Left lobe of liver (tissue), 2 donors: ENCODE data around the gene SPATA31D1. TPM values are rescaled to one million over a fixed set of nuclear protein-coding genes. Genes with fewer than 3 reads are reported as not detected.

ENCODE experiments used
- ATAC-seq: fragments of 200-7000 bp; cut with Tn5 transposase; one replicate; pipeline ENCODE4 v1.9.1; 2020; ENCODE audit warnings: mild to moderate bottlenecking, moderate library complexity
- DNase-seq: peaks from one replicate; pipeline ENCODE4 v3.0.0-alpha.2; 2020; ENCODE audit warnings: low spot score
- total RNA-seq: library from RNA; stranded (reverse); gene quantifications from one replicate; pipeline ENCODE4 v1.2.1, GENCODE V29; 2021
- donor health status: DM: no; HTN: no; CAD: no; lungs with moderate emphysema.
- donor health status: DM: no; HTN: yes; CAD: no.

SPATA31D1 gene
- total RNA-seq, 1 donor from 2014 or later, result not detected

- ATAC-seq, result no peak
- DNase-seq, result no peak
Measured at GRCh38 chr9:82020331-82020730, 31.8 kb downstream of the SPATA31D1 start.

DNA sequence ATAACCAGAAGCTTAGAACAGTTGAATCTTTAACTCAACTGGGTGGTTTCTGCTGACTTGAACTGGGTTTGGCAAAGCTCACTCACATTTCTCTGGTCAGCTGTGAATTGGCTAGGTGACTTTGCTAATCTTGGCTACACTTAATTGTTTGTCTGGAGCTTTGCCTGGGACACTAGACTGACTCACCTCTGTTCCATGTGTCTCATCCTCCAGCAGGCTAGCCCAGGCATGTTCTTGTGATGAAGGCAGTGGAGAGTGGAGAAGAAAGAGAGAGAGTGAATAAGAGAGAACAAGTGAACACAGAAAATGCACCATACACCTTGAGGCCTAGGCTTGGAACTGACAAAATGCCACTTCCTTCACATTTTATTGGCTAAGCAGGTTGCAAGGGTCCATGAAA is 32.6 kb downstream of the SPATA31D1 start:
- DNase-seq (peak; percentile 46), ATAC-seq (peak; percentile 99)

DNA sequence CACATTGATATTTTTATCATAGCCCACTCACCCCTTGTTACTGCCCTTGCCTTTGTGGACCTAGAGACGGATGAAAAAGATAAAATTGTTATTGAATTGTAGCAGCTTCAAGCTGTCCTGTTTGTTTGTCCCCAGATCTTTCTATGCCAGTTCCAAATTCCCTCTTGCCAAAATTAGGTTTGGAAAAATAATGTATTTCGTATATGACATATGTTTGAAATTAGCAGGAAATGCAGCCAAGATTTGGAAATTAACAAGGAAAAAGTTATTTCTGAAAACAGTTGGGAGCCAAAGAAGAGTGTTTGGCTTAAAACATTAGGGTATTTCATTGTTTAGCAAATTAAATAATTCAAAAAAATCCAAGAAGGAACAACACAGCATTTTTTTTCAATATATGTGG is 33.5 kb downstream of the SPATA31D1 start:
- no peak for ATAC-seq
- DNase-seq, result no peak

- ATAC-seq (no peak), DNase-seq (no peak)
Measured at GRCh38 chr9:82024908-82025307, 36.3 kb downstream of the SPATA31D1 start.

GRCh38 chr9:82031538-82032280 is 43.1 kb downstream of the SPATA31D1 start:
- peak; percentile 41 for ATAC-seq
- no peak for DNase-seq

- DNase-seq (no peak), ATAC-seq (no peak)
Measured at GRCh38 chr9:82034956-82035731, 46.6 kb downstream of the SPATA31D1 start.

GRCh38 chr9:82036086-82036485 is 47.5 kb downstream of the SPATA31D1 start:
- no peak for DNase-seq
- no peak for ATAC-seq

GRCh38 chr9:82037126-82037525 is 48.6 kb downstream of the SPATA31D1 start:
- ATAC-seq (no peak), DNase-seq (no peak)

DNA sequence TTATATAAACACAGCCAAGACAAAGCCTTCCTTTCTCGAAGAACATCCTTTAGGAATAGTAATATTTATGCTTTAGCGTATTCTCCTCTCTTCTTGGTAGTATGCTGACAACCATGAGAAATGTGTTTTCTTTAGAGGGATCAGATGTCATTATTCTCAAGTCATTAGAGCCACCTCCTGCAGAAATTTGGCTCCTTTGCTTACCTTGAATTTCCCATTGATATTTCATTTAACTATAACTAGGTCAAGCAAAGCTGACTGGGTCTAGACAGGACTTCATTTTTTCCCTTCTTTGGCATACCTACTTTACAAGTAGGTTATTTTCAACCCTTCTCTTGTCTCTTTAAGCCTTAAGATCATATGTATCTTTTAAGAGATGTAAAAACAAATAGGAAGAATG is 50.3 kb downstream of the SPATA31D1 start:
- ATAC-seq (no peak), DNase-seq (no peak)

Other genes starting within 250 kb of the SPATA31D1 start
- not detected for gene SPATA31D4, start 60.3 kb upstream of the SPATA31D1 start, total RNA-seq
- not detected for gene SPATA31D3, start 45.3 kb upstream of the SPATA31D1 start, total RNA-seq